HG03280 (cell line): ENCODE data around the gene SETD5.
A peak's percentile ranks its signal among the peaks of the same experiment; 100 is the strongest.
"Not testable (repeated sequence)": the region's sequence is repeated elsewhere in the genome, so short reads cannot be mapped to it uniquely, and the experiment has no call there.

Experiments used
- ATAC-seq: cut with Tn5 transposase; IDR thresholded peaks from one replicate; pipeline ENCODE4 v1.9.1; 2021; ENCODE audit warnings: mild to moderate bottlenecking, moderate library complexity; ENCODE audit not compliant: unreplicated experiment

SETD5 gene

GRCh38 chr3:9455596-9456131 is 58.2 kb downstream of the SETD5 start:
- no peak for ATAC-seq

GRCh38 chr3:9467451-9467850 is 70.0 kb downstream of the SETD5 start:
- ATAC-seq, result no peak

GRCh38 chr3:9468460-9468859 is 71.0 kb downstream of the SETD5 start:
- ATAC-seq, result no peak

GRCh38 chr3:9469986-9470385 is 72.6 kb downstream of the SETD5 start:
- no peak for ATAC-seq

- no peak for ATAC-seq
These were observed 76.2 kb downstream of the SETD5 start for GRCh38 chr3:9473496-9474065.

- no peak for ATAC-seq
These were observed 77.1 kb downstream of the SETD5 start for GRCh38 chr3:9474482-9474881.

GRCh38 chr3:9476935-9477334 is 79.5 kb downstream of the SETD5 start:
- ATAC-seq, result no peak

- ATAC-seq, result no peak
These were observed 82.8 kb downstream of the SETD5 start for GRCh38 chr3:9480265-9480664.

GRCh38 chr3:9485248-9485647 is 87.8 kb downstream of the SETD5 start:
- no peak for ATAC-seq

GRCh38 chr3:9491506-9491905 is 94.1 kb downstream of the SETD5 start:
- ATAC-seq, result no peak

GRCh38 chr3:9494036-9494435 is 96.6 kb downstream of the SETD5 start:
- ATAC-seq, result not testable (repeated sequence)

- ATAC-seq, result no peak
These were observed 99.5 kb downstream of the SETD5 start for GRCh38 chr3:9496893-9497292.

- no peak for ATAC-seq
These were observed 100.6 kb downstream of the SETD5 start for GRCh38 chr3:9497821-9498565.

GRCh38 chr3:9498781-9499180 is 101.4 kb downstream of the SETD5 start:
- ATAC-seq, result no peak

GRCh38 chr3:9499455-9500107 is 102.2 kb downstream of the SETD5 start:
- ATAC-seq, result no peak

GRCh38 chr3:9500108-9501050 is 103.0 kb downstream of the SETD5 start:
- peak; percentile 62 for ATAC-seq

GRCh38 chr3:9501226-9501625 is 103.8 kb downstream of the SETD5 start:
- ATAC-seq, result no peak

GRCh38 chr3:9503283-9503682 is 105.9 kb downstream of the SETD5 start:
- ATAC-seq, result no peak

GRCh38 chr3:9507586-9508578 is 110.5 kb downstream of the SETD5 start:
- ATAC-seq, result no peak

- no peak for ATAC-seq
These were observed 111.4 kb downstream of the SETD5 start for GRCh38 chr3:9508781-9509180.
